Kidney (tissue), 14 donors: ENCODE results near the gene SLC6A11. TPM values are rescaled to one million over a fixed set of nuclear protein-coding genes. Genes with fewer than 3 reads are reported as not detected.

Source experiments
- DNase-seq, 5 donors: peaks; one replicate each; pipeline ENCODE4 v3.0.0-alpha.2; 2013 to 2020
- FAIRE-seq: peaks from 2 replicates; lab custom pipeline; 2012; peaks lifted over from hg19 to GRCh38; lab: Jason Lieb, UNC
- H3K27ac ChIP-seq, 2 donors: one replicate each; pipeline ENCODE4 v1.7.0; 2013; ENCODE audit warnings: low read depth in 2 of 2, low read length in 2 of 2, inconsistent platforms in 1 of 2
- H3K27me3 ChIP-seq: one replicate; pipeline ENCODE4 v1.7.1; 2013; ENCODE audit warnings: low read length, inconsistent platforms; ENCODE audit not compliant: control insufficient read depth, insufficient read depth
- H3K36me3 ChIP-seq, 3 donors: one replicate each; pipeline versions ENCODE4 v1.7.0 to v1.7.1; 2013; ENCODE audit warnings: low read length in 3 of 3, control low read depth in 1 of 3, inconsistent platforms in 1 of 3; ENCODE audit not compliant: insufficient read depth in 3 of 3, control insufficient read depth in 2 of 3
- H3K4me1 ChIP-seq, 3 donors: one replicate each; pipeline versions ENCODE4 v1.7.0 to v1.7.1; 2013; ENCODE audit warnings: low read length in 3 of 3, inconsistent platforms in 1 of 3, low read depth in 1 of 3; ENCODE audit not compliant: control insufficient read depth in 2 of 3, insufficient read depth in 2 of 3
- H3K4me3 ChIP-seq, 3 donors: one replicate each; pipeline versions ENCODE4 v1.7.0 to v1.8.1; 2013; ENCODE audit warnings: low read length in 3 of 3, control low read depth in 1 of 3, inconsistent platforms in 1 of 3
- H3K9ac ChIP-seq, 3 donors: one replicate each; pipeline versions ENCODE4 v1.7.0 to v1.7.1; 2013; ENCODE audit warnings: low read length in 3 of 3, control low read depth in 1 of 3, inconsistent platforms in 1 of 3
- H3K9me3 ChIP-seq, 3 donors: one replicate each; pipeline versions ENCODE4 v1.7.0 to v1.7.1; 2013; ENCODE audit warnings: low read length in 3 of 3, control low read depth in 1 of 3, inconsistent platforms in 1 of 3; ENCODE audit not compliant: control insufficient read depth in 2 of 3, insufficient read depth in 1 of 3
- intact Hi-C: fragments of 100-400 bp; cut with DNase I; formaldehyde crosslinking; loops from one replicate; pipeline ENCODE4 v1.11.1; 2022
- polyA plus RNA-seq: library from polyadenylated mRNA; stranded (reverse); fragments of 350-450 nt; fragmentation: Illumina TruSeq; extraction: RNeasy Lipid Tissue Mini Kit (QIAGEN cat#74804); gene quantifications from one replicate; pipeline ENCODE4 v1.2.3, GENCODE V29; 2014; ENCODE audit warnings: low read depth, low replicate concordance; ENCODE audit not compliant: insufficient read depth
- total RNA-seq: library from RNA; stranded (reverse); fragmentation: NEBNext Ultra II Directional; extraction: Animal tissue kit (Norgen Biotek cat#: 25700); gene quantifications from one replicate; pipeline ENCODE4 v1.2.1, GENCODE V29; 2021
- TF ChIP-seq, protein P1 (sequence below): IDR thresholded peaks from 3 replicates; pipeline ENCODE4 v1.5.1; 2012; ENCODE audit warnings: mild to moderate bottlenecking, moderate library complexity, borderline replicate concordance; ENCODE audit not compliant: insufficient read depth; ENCODE audit errors: extremely low read depth
- donor health status: control.
- donor health status: control.
- donor health status: control.
- donor health status: control.
- donor health status: control.
- donor health status: DM: yes; HTN: yes; CAD: no.
- donor health status: Normal renal cell carcinoma (clear cell type).

The SLC6A11 gene
- total and polyA plus RNA-seq, 2 donors from 2014 or later = 0.38 TPM; not detected in 1

DNA sequence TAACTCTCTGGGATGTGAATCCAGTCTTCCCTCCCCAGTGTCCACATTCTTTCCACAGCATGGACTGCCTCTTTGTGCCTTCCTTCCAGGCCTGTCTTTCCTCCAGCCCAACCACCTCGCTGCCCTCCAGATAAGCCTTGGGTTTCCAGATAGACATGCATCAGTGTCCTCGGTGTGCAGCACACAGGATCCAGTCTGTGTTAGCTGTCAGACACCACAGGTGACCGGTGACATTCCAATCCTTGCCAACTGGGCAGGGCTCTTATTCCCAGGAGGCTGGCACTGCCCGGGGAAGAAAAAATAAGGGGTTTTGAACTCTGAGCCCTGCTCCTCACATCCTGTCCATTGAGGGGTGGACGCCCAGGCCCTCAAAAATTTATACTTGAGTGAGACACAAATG, 170.6 kb downstream of the SLC6A11 start:
- Histone ChIP-seq H3K36me3 (no peaks in the 10 kb centered on the region), H3K27me3 (peaks cover 3% of the 10 kb centered on the region), H3K4me3 (no peak overlapping the region), H3K27ac (no peak overlapping the region), H3K9me3 (no peaks in the 10 kb centered on the region), H3K4me1 (peaks cover 0 to 3% (median 0%) of the 10 kb centered on the region in 3 donors), H3K9ac (no peak overlapping the region)
- TF ChIP-seq, protein P1, sequence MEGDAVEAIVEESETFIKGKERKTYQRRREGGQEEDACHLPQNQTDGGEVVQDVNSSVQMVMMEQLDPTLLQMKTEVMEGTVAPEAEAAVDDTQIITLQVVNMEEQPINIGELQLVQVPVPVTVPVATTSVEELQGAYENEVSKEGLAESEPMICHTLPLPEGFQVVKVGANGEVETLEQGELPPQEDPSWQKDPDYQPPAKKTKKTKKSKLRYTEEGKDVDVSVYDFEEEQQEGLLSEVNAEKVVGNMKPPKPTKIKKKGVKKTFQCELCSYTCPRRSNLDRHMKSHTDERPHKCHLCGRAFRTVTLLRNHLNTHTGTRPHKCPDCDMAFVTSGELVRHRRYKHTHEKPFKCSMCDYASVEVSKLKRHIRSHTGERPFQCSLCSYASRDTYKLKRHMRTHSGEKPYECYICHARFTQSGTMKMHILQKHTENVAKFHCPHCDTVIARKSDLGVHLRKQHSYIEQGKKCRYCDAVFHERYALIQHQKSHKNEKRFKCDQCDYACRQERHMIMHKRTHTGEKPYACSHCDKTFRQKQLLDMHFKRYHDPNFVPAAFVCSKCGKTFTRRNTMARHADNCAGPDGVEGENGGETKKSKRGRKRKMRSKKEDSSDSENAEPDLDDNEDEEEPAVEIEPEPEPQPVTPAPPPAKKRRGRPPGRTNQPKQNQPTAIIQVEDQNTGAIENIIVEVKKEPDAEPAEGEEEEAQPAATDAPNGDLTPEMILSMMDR = no peak
- FAIRE-seq (no peak), DNase-seq (no peak)
- intact Hi-C loops = no loop called here

DNA sequence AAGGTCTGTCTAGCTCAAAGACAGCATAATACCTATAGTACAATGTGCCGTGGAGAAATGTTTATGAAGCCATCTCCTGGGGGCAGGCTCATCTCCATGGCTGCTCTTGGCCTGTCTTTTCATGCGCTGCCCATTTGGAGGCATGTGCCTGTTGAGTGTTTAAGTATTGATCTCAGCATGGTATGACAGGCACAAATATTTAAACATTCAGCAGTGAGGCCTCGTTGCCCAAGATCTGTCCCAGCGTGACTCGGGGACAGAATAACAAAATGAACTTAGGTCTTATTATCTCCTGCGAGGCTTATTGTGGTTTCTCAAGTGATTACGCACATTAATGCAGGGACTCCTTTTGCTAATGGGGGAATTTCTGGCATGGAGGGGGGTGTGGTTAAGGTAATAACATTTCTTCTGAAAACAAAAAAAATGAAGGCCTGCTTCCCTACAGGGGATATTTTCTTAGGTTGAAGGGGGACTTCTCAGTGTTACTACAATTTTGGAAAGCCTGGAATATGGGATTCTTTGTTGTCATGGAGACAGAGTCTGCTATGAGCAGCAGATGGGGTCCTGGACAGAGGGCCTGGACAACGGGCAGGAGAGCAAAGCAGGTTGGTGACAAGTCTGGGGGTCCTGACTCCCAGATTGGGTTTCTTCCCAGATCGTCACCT, 172.1 kb downstream of the SLC6A11 start:
- Histone ChIP-seq H3K4me3 (no peak overlapping the region), H3K9ac (no peak overlapping the region), H3K4me1 (peaks cover 0 to 3% (median 0%) of the 10 kb centered on the region in 3 donors), H3K27ac (no peak overlapping the region), H3K27me3 (peaks cover 5% of the 10 kb centered on the region), H3K36me3 (no peaks in the 10 kb centered on the region), H3K9me3 (no peaks in the 10 kb centered on the region)
- DNase-seq = no peak
- TF ChIP-seq, protein P1 = no peak
- intact Hi-C loops = no loop called here
- no peak for FAIRE-seq

DNA sequence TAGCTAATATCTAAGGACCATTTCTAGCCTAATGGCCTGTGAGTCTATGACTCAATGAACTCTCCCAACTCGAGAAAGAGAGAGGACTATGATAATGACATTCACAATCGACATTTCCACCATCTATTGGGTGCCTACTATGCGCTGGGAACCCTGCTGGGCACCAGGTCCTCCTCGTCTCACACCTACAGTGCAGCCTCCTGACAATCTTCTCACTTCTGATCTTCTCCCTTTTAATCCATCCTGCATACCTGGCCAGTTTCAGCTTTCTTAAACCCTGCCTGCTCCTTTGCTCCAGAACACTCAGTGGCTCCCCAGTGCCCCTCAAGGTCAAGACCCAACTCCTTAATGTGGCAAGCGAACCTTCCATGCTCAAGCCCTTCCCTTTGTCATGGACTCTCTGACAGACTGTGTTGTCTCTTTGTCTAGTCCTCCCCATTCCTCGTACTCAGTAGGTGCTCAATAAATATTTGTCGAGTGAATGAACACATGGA, 173.0 kb downstream of the SLC6A11 start:
- Histone ChIP-seq H3K4me1 (peaks cover 0 to 3% (median 0%) of the 10 kb centered on the region in 3 donors), H3K9ac (no peak overlapping the region), H3K36me3 (no peaks in the 10 kb centered on the region), H3K27me3 (peaks cover 12% of the 10 kb centered on the region), H3K27ac (no peak overlapping the region), H3K4me3 (no peak overlapping the region), H3K9me3 (no peaks in the 10 kb centered on the region)
- DNase-seq = no peak
- no peak for FAIRE-seq
- TF ChIP-seq, protein P1 = no peak
- intact Hi-C loops = no loop called here

Other genes with a start within 250 kb of the SLC6A11 start
- gene SLC6A1, start 176.5 kb downstream of the SLC6A11 start, total RNA-seq = 2.1 TPM
- gene SLC6A1, start 176.5 kb downstream of the SLC6A11 start, polyA plus RNA-seq = not detected